Activated CD8-positive, alpha-beta memory T cell treated with anti-CD3 and anti-CD28 coated beads, Interleukin-2, amount 50 U/mL, for 24 hours (primary cell): ENCODE results near the gene C11orf42.
"Not testable (repeated sequence)": the region's sequence is repeated elsewhere in the genome, so short reads cannot be mapped to it uniquely, and the experiment has no call there.

Experiments used
- DNase-seq: peaks from one replicate; pipeline ENCODE4 v3.0.0-alpha.2; 2020; ENCODE audit errors: extremely low read depth

C11orf42 gene

DNA sequence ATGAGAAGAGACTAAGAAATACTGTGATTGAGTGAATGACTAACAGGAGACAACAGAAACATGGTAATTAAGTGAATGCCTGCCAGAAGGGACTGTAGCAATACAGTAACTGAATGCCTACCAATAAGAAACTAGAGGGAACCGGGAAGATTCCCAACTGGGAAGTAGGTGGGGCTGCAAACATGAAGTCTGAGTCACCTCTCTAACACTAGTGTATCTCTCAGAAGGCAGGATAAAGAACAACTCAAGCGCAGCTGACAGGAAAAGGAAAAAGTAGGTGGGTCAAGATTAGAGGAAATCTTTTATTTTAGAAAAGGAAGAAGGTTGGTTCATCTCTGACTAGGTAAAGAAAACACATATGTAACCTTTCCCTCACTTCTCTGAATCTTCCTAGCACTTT is 14.0 kb downstream of the C11orf42 start:
- no peak for DNase-seq

GRCh38 chr11:6223854-6224253 is 18.5 kb downstream of the C11orf42 start:
- DNase-seq = no peak

- no peak for DNase-seq
These were observed 19.1 kb downstream of the C11orf42 start for GRCh38 chr11:6224421-6224820.

DNA sequence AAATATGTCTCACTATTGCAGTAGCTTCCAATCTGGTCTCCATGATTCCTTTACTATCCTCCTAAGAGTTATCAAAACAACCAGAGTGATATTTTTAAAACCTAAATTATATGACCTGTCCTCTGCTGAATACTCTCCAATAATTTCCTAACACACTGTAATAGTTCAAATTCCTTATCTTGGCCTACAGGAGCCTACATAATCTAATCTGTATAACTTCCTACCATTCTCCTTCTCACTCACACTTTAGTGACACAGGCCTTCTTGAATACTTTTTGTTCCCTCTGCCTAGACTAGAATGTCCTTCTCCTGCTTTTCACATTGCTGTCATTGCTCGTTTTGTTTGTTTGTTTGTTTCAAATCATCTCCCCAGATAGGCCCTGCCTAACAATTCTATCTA is 19.7 kb downstream of the C11orf42 start:
- no peak for DNase-seq

GRCh38 chr11:6225896-6226295 is 20.5 kb downstream of the C11orf42 start:
- no peak for DNase-seq

DNA sequence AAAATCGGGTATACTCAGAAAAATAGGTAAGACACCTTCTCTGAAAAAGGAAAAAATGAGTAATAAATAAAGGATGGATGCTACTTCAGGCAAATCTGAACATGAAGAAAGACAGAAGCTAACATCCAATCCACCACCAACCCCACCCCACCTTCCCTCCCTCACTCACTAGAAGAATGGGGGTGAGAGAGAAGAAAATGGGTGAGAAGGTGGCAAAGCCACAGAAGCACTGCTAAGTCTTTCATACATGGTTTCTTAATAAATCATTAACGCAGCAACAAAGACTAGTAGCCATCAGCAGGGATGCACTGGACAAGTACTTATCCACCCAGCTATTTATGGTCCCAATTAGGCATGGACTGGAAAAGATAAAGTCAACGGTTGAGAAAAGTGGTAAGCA is 23.2 kb downstream of the C11orf42 start:
- no peak for DNase-seq

DNA sequence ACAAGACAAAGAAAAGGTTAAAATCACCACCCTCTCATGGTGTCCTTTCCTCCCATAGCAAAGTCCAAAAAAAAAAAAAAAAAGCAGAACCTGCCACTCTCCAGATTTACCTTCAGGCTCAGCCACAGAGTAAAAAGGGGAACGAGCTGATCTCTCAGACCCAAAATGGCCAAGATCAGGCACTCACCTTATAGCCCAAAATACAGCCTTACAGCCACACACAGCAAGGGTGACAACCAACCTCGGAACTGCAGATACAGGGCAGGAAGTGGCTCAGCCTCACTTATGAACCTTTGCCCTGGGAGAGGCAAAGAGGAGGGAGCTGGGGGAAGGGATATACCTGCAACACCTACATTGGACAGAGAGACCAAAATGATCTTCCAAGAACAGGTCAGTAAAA is 24.6 kb downstream of the C11orf42 start:
- no peak for DNase-seq

GRCh38 chr11:6232899-6233298 is 27.5 kb downstream of the C11orf42 start:
- DNase-seq = no peak

- no peak for DNase-seq
These were observed 28.6 kb downstream of the C11orf42 start for GRCh38 chr11:6233984-6234386.

GRCh38 chr11:6234387-6235107 is 29.2 kb downstream of the C11orf42 start, which contains the start of gene FHIP1B:
Gene FHIP1B, minus strand, starts transcription at chr11:6234636. Its CDS starts 10,120 bp downstream, at chr11:6224516.
- DNase-seq = peak; percentile 99

DNA sequence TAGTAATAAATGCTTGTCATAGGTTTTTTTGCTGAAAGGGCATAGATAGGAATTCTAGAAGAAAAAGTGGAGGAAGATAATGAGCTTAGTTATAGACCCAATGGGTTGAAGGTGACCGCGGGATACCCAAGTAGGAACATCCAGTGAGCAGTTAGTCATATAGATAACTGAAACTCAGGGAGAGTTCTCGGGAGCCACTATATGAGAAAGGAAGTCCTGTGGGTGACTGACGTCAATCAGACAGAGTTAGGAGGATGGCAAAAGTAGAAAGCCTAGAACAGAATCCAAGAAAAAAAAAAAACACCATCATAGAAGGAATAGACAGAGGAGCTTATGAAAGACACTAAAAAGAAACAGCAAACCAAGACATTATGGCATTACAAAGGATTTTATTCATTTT is 31.9 kb downstream of the C11orf42 start:
- DNase-seq = no peak

DNA sequence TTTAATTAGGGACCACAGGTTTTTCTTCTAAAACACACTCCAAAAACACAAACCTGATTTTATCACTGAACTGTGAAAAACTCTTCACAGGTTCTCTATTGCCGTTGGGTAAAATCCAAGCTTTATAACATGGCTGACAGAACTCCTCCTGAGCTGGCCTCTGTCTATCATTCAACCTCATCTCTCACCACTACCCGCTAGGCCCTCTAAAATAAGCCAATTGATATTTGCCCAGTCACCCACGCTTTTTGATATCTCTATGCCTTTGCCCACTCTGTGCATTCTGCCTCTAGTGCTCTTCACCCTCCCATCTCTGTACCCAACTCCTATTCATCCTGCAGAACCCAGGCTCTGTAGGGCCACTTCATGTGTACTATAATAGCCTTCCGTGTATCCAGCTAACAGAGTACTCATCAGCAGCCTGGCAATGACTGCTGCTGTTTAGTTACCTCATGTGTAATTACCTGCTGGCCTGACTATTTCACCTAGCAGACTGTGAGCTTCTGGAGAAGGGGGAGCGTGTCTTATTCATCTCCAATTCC is 32.5 kb downstream of the C11orf42 start:
- DNase-seq = no peak

- DNase-seq = no peak
These were observed 33.5 kb downstream of the C11orf42 start, which contains the start of gene CNGA4 for GRCh38 chr11:6238902-6239301. Gene CNGA4, plus strand, starts transcription at chr11:6239089. Its CDS starts 118 bp downstream, at chr11:6239207.

- no peak for DNase-seq
These were observed 34.8 kb downstream of the C11orf42 start for GRCh38 chr11:6240139-6240538.

DNA sequence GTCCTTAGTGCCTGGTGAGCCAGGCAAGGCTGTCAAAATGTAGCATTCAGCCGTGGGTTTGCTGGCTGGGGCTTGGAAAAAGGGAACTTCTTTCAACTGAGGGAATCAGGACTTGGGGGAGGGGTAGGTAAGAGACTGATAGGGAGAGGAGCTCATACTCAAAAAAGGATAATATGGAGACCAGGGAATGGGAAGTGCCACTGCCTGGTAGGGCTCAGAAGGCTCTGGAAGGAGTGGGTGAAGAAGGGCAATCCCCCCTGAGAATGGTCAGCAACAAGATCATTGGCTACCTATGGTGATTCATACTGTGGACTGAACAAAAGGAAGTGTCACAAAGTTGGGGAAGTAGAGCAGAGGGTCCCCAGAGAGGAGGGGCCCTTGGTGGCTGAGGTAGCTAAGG is 35.4 kb downstream of the C11orf42 start:
- no peak for DNase-seq

- DNase-seq = no peak
These were observed 36.0 kb downstream of the C11orf42 start for GRCh38 chr11:6241316-6241715.

- DNase-seq = no peak
These were observed 40.2 kb downstream of the C11orf42 start for GRCh38 chr11:6245536-6245935.

- DNase-seq = no peak
These were observed 42.9 kb downstream of the C11orf42 start for GRCh38 chr11:6248248-6248647.

- DNase-seq = not testable (repeated sequence)
These were observed 43.5 kb downstream of the C11orf42 start for GRCh38 chr11:6248897-6249296.

DNA sequence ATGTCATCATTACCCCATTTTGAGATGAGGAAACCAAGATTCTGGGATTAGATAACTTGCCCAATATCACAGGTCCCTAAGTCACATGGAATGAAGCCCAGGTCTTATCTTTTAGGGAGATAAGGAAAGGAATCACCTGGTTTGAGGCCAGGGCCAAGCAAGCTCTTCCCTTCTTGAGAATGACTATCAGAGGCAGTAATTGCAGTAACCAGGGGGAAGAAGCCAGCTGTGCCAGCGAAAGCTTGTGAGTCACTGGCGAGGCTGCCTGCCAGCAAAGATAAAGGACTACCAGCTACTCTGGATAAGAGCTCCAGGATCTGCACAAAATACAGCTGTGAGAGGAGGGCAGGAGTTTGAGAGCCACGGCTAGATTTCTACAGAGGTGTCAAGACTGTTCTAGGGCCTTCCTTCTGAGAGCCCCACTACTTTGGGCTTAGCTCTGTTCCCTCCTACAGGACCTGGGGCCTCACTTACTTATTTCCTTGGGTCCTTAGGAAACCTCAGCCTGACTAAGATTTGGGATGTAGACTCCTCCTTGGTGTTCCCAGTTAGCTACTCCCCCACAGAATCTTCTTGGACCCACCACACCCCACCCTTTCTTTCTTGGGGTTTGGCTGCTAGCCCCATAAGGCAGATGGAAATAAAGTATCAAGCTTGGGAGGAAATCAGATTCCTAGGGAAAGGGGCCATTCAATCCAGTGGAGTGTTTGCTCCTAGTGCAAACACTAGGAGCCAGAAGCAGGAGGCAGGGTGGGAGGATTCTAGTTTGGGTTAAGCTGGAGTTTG is 44.6 kb downstream of the C11orf42 start:
- DNase-seq = no peak

DNA sequence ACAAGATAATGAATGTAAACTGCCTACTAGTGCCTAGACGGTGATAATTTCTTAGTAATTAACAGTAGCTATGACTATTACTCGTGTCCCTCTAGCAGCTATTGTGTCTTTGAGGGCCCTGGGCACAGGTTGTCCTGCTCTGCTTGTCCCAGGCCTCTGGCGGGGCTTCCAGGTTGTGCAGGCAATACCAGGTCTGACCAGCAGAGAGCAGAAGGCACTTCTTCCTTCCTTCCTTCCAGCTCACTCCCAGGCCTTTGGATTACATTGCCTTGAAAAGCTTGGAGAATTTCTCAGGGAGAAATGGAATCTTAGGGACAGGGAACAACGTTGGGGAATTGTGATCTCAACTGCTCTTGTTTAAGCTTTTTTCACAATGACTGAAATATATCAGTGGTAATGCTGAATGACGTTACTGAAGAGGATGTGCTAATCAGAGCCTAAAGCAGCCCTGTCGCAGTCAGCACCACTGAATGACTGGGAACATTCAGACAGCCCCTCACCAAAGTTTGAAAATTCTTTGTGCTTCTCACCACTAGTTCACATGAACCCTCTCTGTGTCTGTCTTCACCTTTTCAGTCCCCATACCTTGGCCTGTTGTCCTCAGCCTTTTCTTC is 45.9 kb downstream of the C11orf42 start:
- DNase-seq = no peak

- DNase-seq = no peak
These were observed 46.7 kb downstream of the C11orf42 start for GRCh38 chr11:6251990-6252473.
